Tibial nerve (tissue), 4 donors: ENCODE measurements around the gene EPN1.

Experiments used
- EP300 ChIP-seq, 2 donors: sonication (generic); formaldehyde crosslinking; IDR thresholded peaks; one replicate each; pipeline ENCODE4 v1.6.1; 2017; ENCODE audit warnings: antibody characterized with exemption in 2 of 2, mild to moderate bottlenecking in 1 of 2
- POLR2A ChIP-seq, 2 donors: fragments of 450-650 bp; IDR thresholded peaks; one replicate each; pipeline ENCODE4 v1.6.1; 2017; ENCODE audit warnings: antibody characterized with exemption in 2 of 2, mild to moderate bottlenecking in 2 of 2, moderate library complexity in 2 of 2
- TF ChIP-seq, protein P1 (sequence below), 5 experiments: fragments of 200-600 bp in 3 of 5; fragments of 450-650 bp in 2 of 5; sonication (generic) in 3 of 5; IDR thresholded peaks; one replicate each; pipeline ENCODE4 v1.5.1; 2016 to 2019; ENCODE audit warnings: antibody characterized with exemption in 5 of 5, mild to moderate bottlenecking in 3 of 5, moderate library complexity in 2 of 5

DNA sequence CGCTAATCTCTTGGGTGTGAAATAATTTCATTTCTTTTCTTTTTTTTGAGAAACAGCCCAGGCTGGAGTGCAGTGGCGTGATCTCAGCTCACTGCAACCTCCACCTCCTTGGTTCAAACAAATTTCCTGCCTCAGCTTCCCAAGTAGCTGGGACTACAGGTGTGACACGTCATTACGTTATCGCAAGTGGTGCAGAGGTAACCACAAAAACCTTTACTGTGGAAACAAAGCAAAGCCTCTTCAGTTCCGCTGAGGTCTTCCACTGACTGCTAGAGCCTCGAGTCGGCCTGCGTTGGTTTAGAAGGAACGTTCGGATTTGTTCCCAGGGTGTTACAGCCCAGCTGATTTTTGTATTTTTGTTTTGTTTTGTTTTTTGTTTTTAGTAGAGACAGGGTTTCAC is 48.7 kb upstream of the EPN1 start:
- TF ChIP-seq POLR2A (IDR thresholded peaks at IDR 0.05) (no peak), EP300 (IDR thresholded peaks at IDR 0.05) (no peak)
- TF ChIP-seq, protein P1, sequence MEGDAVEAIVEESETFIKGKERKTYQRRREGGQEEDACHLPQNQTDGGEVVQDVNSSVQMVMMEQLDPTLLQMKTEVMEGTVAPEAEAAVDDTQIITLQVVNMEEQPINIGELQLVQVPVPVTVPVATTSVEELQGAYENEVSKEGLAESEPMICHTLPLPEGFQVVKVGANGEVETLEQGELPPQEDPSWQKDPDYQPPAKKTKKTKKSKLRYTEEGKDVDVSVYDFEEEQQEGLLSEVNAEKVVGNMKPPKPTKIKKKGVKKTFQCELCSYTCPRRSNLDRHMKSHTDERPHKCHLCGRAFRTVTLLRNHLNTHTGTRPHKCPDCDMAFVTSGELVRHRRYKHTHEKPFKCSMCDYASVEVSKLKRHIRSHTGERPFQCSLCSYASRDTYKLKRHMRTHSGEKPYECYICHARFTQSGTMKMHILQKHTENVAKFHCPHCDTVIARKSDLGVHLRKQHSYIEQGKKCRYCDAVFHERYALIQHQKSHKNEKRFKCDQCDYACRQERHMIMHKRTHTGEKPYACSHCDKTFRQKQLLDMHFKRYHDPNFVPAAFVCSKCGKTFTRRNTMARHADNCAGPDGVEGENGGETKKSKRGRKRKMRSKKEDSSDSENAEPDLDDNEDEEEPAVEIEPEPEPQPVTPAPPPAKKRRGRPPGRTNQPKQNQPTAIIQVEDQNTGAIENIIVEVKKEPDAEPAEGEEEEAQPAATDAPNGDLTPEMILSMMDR (IDR thresholded peaks at IDR 0.05): no peak
